NCI-H82 treated with DMSO at 0.1 percent for 48 hours (cell line): ENCODE measurements around the gene USP5.
"Not testable (repeated sequence)": the region's sequence is repeated elsewhere in the genome, so short reads cannot be mapped to it uniquely, and the experiment has no call there.

Experiments
- DNase-seq: peaks from one replicate; lab custom pipeline; 2025; ENCODE audit not compliant: unreplicated experiment; lab: John Stamatoyannopoulos, UW

The USP5 gene

DNA sequence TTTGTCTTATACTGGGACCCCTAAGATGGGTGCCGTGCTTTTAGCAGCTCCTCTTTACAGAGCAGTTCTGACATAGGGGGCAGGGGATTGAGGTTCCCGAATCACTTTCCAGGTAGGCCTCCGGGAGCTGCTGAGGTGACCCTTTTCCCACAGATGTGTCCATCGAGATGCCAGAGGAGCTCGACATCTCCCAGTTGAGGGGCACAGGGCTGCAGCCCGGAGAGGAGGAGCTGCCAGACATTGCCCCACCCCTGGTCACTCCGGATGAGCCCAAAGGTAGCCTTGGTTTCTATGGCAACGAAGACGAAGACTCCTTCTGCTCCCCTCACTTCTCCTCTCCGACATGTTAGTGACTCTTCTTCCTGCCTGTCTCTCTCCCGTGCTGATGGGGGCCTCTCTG is 11.1 kb downstream of the USP5 start:
- no peak for DNase-seq

DNA sequence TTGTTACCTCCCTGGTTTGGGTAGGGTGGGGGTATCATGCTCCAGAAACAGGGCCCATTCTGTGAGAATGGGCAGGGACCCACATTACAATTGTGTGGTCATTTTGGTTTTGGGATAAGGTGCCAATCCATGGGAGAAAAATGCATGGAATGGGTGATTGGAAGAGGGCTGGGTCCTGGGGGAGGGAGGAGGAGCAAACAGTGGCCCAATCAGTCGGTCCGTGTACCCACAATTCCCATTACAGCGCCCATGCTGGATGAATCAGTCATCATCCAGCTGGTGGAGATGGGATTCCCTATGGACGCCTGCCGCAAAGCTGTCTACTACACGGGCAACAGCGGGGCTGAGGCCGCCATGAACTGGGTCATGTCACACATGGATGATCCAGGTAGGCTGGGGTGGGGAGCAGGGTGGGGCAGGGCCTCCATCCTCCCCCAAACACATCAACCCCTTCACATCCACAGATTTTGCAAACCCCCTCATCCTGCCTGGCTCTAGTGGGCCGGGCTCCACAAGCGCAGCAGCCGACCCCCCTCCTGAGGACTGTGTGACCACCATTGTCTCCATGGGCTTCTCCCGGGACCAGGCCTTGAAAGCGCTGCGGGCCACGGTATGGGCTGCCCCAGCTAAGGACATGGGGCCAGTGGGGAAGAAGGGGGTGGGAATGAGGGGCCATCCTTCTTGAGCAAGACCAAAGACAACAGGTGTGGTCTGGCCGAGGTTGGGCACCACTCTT is 11.8 kb downstream of the USP5 start:
- DNase-seq, result no peak

DNA sequence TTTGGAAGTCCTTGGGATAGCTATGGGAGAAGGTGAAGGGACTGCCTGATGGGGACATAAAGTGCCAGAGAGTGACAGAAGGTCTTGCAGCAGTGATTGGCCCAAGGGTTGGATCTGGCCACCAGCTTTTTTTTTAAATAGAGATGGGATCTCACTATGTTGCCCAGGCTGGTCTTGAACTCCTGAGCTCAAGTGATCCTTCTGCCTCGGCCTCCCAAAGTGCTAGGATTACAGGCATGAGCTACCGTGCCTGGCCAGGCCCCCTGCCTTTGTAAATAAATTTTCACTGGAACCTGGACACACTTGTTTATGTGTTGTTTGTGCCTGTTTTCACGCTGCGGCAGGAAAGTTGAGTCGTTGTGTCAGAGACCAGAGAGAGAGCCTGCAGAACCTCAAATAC is 13.4 kb downstream of the USP5 start:
- DNase-seq, result not testable (repeated sequence)

DNA sequence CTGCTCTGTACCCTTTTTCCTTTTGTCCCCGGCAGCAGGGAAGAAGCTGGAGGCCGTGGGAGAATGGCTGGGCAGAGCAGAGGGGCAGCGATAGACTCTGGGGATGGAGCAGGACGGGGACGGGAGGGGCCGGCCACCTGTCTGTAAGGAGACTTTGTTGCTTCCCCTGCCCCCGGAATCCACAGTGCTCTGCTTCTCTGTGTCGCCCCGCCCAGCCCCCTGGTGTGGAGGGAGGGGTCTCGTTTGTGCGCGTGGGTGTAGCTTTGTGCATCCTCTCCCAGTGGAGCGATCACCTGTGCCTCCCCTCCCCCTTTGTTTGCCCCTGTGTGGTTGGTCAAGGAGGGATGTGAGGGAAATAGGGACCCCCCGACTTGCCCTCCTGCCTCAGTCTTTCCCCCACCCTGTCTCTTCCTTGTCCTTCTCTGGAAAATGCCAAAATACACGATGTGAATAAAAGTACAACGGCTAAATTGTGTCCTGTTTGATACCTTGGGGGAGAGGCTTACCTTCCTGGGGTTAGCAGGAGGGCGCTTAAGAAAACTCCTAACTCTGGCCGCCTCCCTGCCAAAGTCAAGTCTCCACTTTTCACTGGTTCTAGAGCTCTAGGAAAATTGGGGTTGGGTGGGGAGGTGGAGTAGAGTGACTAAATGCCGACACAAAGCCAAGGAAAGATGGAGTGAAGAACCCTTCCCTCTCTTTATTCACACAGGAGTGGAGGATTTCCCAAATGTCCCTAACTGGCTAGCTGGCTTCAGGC is 14.4 kb downstream of the USP5 start:
- DNase-seq, result no peak

DNA sequence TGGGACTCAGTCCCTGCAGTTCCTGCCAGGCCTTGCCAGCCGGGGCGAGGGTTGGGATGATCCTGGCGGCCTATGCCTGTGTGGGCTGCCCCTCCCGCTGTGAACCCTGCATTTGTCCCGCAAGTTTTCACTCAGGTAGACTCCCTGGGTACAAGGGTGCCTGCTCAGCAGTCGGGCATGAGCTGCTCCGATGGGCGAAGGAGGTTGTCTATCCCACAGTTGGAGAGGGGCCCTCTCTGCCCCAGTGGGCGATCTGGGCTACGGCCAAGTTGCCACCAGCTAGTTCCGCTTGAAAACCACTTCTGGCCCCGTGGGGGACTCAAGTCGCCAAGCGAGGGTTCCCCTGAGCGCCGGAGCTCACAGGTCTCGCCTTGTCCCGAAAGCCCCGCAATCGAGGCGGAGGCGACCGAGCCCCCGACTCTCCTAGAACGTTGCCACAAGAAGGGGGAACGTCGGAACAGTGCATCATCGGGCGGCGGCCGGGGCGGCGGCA is 15.0 kb downstream of the USP5 start:
- DNase-seq, result no peak

DNA sequence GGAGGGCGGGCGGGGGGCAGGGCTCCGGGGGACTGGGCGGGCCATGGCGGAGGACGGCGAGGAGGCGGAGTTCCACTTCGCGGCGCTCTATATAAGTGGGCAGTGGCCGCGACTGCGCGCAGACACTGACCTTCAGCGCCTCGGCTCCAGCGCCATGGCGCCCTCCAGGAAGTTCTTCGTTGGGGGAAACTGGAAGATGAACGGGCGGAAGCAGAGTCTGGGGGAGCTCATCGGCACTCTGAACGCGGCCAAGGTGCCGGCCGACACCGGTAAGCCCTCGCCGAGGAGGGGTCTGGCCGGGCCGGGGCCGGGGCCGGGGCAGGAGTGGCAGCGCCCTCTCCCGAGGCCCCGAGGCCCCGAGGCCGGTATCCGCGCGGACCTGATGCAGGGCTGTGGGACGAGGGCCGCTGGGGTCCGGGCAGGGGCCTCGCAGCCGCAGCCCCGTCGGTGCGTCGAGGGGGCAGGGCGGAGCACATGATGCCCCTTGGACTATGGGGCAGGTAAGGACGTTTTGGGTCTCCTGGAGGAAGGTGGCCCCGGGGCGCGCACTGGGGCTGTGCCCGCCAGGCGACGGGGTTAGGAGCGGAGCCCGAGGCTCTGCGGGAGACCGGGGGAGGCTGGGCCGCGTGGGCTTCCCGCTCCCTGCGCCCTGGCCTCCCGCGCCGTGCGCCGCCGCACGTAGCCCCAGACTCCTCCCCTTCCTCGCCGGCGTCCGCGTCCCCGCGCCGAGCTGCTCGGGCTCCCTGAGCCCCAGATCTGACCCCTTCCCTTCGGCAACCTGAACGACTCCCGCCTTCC is 15.7 kb downstream of the USP5 start, which contains the start of gene TPI1:
TSS of gene TPI1 (plus strand) at position 119 of the 798 bp plus-strand sequence. CDS start at position 155, 36 bp downstream.
- DNase-seq, result peak; percentile 77

DNA sequence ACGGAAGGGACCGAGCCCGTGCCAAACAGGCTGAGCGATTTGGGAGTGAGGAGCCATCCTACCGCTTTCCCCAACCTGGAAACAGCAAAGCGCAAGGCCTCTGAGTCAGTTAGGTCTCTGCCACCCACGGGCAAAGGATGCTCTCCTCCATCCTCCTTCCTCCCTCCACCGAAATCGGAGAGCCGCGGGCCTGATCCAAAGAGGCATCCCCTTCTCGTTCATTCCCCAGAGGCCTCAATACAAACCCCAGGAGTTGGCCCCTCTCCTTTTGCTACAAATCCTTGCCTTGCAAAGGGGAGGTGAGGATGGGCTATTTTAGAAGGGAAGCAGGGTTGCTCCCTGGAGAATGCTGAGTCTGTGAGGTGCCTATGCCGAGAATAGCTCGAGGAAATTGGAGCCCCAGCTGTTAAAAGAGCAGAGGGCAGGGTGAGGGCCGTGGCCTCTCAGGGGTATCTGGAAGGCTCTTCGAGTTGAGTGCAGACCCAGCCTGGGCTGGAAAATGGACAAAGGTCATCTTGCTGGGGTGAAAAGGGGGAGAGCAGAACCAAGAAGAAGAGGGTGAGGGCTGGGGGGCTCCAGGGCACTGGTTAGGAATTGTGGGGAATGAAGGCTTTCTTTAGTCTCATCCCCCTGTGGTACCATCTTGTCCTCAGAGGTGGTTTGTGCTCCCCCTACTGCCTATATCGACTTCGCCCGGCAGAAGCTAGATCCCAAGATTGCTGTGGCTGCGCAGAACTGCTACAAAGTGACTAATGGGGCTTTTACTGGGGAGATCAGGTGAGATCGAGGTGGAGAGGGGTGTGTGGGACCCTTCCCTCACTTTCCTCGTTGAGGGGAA is 16.5 kb downstream of the USP5 start:
- DNase-seq, result no peak

DNA sequence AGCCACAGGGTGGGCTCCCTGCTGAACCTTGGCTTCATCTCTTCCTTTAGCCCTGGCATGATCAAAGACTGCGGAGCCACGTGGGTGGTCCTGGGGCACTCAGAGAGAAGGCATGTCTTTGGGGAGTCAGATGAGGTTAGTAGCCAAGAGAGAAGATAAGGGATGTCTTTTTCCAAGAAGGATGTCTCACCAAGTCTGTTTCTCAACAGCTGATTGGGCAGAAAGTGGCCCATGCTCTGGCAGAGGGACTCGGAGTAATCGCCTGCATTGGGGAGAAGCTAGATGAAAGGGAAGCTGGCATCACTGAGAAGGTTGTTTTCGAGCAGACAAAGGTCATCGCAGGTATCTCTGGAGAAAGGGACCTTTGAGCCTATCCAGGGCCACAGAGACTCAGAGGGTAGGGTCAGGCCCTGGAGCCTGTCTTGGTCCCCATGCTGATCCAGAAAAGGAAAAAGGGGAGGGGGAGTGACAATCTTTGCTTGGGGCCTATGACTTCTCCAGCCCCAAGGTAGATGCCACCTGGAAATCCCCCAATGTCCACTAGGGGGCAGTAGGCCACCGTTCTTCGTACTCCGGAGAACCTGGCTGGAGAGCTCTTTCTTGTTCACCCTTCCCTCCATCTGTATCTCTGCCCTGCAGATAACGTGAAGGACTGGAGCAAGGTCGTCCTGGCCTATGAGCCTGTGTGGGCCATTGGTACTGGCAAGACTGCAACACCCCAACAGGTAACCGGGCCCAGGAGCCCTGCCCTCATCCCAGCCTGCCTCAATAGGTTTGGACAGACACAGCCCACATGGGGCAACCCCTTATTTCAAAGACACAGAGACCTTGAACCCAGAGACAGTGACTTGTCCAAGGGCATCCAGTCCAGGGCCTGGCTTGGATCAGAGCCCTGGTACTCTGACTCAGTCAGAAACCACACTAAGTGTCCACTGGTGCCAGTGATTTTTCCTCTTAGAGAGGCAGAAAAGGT is 17.4 kb downstream of the USP5 start:
- peak; percentile 66 for DNase-seq

DNA sequence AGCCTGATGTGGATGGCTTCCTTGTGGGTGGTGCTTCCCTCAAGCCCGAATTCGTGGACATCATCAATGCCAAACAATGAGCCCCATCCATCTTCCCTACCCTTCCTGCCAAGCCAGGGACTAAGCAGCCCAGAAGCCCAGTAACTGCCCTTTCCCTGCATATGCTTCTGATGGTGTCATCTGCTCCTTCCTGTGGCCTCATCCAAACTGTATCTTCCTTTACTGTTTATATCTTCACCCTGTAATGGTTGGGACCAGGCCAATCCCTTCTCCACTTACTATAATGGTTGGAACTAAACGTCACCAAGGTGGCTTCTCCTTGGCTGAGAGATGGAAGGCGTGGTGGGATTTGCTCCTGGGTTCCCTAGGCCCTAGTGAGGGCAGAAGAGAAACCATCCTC is 18.4 kb downstream of the USP5 start:
- DNase-seq, result not testable (repeated sequence)

DNA sequence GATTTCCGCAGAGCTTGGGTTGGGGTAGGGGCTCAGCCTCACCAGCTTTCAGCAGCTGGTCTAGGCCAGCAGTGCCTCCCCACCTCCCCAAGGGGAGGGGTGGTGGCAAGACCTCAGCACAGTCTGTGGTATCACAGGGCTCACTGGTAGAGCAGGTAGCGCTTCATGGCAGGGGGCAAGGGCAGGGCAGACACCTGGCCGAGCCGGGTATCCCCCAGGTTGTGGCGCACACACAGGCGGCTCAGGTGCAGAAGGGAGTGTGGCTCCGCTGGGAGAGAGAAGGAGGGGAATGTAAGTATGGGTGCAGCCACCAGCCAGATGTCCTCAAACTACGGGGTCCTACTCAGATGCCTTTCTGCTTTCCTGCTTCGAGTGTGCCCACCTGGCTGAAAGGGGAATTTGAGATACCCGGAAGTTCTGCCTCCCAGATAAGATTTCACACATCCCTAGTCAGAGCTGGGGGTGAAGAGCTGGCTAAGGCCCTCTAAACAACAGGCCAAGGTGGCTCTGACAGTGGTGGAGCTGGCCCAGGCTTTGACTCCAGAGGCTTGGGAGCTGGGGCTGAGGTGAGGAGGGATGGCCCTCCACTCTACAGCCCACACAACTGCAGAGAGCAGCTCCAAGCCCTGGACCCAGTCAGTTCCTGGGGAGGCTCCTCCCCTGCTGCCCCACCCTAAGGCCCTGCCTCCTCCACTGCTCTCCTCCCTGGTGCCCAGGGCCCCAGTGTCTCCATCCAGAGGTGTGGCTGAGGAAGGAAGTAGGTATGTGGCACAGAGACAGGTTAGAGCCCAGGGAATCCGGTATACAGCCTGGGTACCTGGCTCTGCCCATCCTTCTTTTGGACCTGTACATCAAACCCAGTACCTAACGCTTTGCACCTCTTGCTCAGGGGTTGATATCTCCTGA is 19.4 kb downstream of the USP5 start:
- DNase-seq, result no peak

DNA sequence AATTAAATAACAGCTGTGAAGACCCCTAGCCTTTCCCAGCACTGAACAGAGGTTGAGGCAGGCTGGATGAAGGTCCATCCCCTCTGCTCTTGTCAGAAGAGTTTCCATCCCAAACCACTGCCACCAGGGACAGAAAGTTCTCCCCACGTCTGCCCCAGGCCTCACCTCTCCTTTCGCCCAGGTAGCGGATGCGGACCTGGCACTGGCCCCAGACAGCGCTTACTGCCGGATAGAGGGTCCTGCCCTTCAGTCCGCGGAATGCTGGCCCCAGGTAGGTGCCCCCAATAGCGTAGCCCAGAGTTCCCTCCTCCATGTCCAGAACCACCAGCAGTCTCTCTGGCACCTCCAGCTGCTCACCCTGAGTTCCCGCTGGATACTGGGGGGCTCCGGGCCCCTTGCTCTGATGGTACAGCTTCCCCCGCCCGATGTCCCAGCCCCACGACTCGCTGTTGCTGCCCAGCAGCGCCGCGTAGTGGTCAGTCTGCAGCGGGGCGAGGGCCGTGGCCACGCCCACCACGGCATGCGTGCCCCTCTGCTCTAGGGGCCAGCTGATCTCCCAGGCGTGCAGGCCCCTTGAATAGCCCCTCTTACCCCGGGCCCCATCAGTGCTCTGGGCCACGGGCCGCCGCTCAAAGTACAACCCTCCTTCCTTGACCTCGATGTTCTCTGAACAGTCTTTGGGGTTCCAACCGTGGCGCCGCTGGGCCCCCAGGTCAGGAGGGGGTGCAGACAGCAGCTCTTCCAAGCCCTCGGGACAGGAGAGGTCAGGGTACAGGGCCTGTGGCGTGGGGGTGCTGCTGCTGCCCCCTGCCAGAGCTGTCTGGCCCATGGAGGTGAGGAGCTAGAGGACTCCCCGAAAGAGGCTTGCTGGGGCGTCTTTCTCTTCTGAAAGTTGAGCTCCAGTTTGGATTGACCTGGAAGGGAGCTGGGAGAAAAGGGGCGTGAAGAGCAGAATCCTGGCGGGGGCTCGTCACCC is 20.4 kb downstream of the USP5 start:
- peak; percentile 52 for DNase-seq

DNA sequence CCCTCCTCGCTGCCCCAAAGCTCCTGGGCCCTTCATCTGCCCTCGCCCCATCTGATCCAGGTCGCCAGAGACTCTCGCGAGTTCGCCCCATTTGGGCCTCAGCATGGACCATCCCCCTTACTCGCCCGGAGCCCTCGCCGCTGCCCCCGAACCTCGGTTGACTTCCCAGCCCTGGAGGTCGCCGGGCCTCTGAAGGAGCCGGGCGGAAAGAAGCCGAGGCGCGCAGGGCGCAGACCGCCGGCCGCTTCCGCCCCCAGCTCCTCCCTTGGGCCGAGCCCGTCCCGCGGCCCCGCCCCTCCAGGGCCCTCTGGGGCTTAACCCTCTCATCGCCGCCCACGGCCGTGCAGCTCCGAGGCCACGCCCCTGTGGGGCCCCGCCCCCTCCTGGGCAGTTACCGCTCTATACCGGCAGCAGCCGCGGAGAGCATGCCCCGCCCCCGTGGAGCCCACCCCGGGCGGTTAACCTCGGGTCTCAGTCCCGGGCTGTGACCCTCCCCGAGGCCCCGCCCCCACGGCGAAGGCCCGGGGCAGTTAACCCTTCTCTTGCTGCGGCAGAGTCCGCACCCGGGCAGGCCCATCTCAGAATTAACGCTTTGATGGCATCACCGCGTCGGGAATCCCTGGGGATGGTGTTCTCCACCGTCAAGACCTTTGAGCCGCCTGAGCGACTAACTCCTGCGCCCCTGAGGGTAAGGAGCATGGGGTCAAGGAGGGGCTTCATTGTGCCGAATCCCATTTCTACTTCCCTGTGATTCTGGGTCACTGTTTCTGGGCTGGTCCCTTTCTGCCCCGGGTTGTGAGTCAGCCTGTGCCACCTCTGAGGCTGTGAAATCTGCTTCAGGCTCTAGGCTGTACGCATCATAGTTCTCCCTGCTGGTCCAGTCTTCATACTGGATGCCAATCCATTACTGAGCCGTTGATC is 21.4 kb downstream of the USP5 start, which contains the start of gene SPSB2:
TSS of gene SPSB2 (minus strand) at position 210 of the 921 bp plus-strand sequence. CDS start 402 bp downstream, outside the sequence.
- peak; percentile 90 for DNase-seq

DNA sequence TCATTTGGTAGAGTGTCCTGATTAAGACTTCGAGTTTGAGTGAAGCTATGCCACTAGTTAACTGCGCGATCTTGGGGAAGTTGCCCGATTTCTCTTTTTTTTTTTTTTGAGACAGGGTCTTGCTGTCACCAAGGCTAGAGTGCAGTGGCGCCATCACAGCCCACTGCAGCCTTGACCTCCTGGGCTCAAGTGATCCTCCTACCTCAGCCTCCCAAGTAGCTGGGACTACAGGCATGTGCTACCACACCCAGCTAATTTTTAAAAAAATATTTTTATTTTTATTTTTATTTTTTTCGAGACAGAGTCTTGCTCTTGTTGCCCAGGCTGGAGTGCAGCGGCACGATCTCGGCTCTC is 22.0 kb downstream of the USP5 start:
- DNase-seq, result not testable (repeated sequence)

DNA sequence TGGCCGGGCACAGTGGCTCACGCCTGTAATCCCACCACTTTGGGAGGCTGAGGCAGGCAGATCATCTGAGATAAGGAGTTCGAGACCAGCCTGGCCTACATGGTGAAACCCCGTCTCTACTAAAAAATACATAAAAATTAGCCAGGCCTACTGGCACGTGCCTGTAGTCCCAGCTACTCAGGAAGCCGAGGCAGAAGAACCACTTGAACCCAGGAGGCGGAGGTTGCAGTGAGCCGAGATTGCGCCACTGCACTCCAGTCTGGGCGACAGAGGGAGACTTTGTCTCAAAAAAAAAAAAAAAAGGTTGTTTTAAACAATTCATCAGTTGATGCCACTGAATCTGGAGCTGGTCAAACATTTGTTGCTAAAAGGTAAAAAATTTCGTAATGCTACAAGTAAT is 27.9 kb downstream of the USP5 start:
- DNase-seq, result not testable (repeated sequence)

DNA sequence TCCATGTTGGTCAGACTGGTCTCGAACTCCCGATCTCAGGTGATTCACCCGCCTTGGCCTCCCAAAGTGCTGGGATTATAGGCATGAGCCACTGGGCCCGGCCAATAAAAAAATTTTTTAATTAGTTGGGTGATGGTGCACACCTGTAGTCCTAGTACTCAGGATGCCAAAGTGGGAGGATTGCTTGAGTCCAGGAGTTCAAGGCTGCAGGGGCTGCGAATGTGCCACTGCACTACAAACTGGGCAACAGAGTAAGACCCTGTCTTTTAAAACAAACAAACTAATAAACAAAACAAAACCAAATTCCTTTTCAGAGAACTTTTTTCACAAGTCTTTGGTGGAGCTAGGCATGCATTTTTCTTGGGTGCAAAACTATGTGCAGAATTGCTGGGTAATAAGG is 31.3 kb downstream of the USP5 start:
- no peak for DNase-seq

DNA sequence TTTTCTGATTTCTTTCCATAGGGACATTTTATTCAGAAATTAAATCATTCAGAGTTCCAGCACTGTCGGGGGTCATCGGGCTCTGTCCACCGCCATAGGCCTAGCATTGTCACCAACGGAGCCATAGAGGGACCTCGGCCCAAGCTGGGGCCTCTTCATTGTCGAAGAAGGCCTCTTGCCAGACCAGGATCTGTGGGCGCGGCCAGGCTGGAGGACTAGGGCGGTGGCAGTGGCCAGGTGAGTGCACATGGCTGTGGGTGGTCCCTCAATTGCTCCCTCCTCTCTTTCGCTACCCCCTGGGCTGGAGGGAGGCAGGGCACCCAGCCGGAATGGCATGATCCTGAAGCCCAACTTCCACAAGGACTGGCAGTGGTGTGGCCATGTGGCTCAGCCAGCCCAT is 31.7 kb downstream of the USP5 start:
- DNase-seq, result no peak
